GM12891 (cell line): ENCODE results near the gene SRP72.

ENCODE experiments used
- PAX5 ChIP-seq: IDR thresholded peaks from 2 replicates; pipeline ENCODE4 v1.6.1; 2011; ENCODE audit warnings: low read length, moderate library complexity, mild to moderate bottlenecking; ENCODE audit not compliant: insufficient read depth, severe bottlenecking
- POLR2A ChIP-seq: IDR thresholded peaks from 2 replicates; pipeline ENCODE4 v1.6.1; 2011; ENCODE audit warnings: low read depth, low read length, control low read depth
- POLR2AphosphoS5 ChIP-seq: IDR thresholded peaks from 2 replicates; pipeline ENCODE4 v1.6.1; 2011; ENCODE audit warnings: low read depth, low read length, control low read depth
- POU2F2 ChIP-seq: IDR thresholded peaks from 2 replicates; pipeline ENCODE4 v1.6.1; 2011; ENCODE audit warnings: low read depth, mild to moderate bottlenecking, control low read depth, low read length, moderate library complexity
- SPI1 ChIP-seq: IDR thresholded peaks from 2 replicates; pipeline ENCODE4 v1.6.1; 2011; ENCODE audit warnings: low read depth, low read length, control low read depth
- TAF1 ChIP-seq: IDR thresholded peaks from 2 replicates; pipeline ENCODE4 v1.6.1; 2011; ENCODE audit warnings: low read depth, low read length, control low read depth

- TF ChIP-seq POLR2A (no peak), POLR2AphosphoS5 (no peak), POU2F2 (no peak), TAF1 (no peak), PAX5 (no peak), SPI1 (no peak)
Measured at GRCh38 chr4:56427179-56427578, 40.2 kb upstream of the SRP72 start.
